ENCODE measurements around the gene EPHA3.

DNA sequence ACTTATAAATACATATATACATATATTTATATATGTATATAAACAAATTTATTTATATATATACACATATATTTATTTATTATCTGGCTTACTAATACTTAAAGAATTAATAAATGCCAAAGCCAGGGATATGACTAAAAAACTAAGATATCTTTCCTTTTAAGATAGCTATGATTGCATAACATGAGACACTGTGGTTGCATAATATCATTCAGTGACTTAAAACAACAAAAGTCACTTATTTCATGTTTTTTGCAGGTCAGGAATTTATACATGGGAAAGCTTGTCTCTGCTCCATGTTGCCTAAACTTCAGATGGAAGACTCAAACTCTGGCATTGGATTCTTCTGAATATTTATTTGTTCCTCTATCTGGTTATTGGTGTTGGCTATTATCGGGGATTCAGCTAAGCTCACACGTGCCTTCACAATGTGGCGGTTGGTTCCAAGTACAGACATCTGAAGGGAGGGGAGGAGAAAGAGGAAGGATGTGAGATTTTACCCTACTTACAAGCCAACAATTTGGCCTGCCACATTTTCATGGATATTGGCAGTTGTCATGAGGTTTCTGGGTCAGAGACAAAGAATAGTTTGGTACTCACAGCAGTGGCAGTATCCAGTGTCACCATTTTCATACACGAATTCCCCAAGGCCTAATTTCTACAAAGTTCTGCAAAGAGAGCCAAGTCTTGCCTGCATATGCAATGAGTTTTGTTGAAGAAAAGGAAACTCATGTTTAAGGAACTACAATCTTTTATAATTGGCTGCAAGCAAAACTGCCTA, 381.6 kb downstream of the EPHA3 start:
- TF ChIP-seq TAF1 (IDR thresholded peaks at IDR 0.05; ENCODE audit: low read depth, low read length) (no peak), SPI1 (IDR thresholded peaks at IDR 0.05; ENCODE audit: low read depth, low read length) (no peak), POLR2A (IDR thresholded peaks at IDR 0.05; ENCODE audit: low read depth, low read length) (no peak)
